ENCODE results near the gene NSUN2. TPM values are rescaled to one million over a fixed set of nuclear protein-coding genes. Genes with fewer than 3 reads are reported as not detected.

The NSUN2 gene
- polyA plus RNA-seq, 3 donors: 24.4 to 63.4 (median 25.6) TPM

DNA sequence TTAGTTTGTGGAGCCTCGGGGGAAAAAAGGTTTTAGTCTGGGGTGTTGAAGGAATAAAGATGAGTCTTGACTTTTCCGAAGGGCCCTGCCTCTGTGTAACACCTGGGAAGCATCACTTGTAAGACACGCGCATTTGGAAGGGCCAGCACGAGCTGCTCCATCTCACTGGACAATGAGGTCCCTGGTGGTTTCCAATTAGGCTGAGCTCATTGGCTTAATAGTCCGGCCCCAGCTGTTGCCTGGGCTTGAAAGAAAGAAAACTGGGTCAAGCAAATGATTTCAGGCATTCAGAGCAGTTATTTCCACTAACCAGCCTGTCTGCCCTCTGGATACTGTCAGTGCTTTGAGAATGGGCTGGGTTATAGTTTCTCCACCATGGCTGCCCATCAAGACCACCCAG, 64.5 kb downstream of the NSUN2 start:
- Mint-ChIP-seq H3K9me3 (peaks cover 0 to 3% (median 0%) of the 10 kb centered on the region in 7 donors), H3K4me3 (no peak overlapping the region), H3K27me3 (ENCODE audit: low read depth in 3 of 3) (peaks cover 5 to 14% (median 7%) of the 10 kb centered on the region in 3 donors), H3K36me3 (no peaks in the 10 kb centered on the region), H3K4me1 (no peaks in the 10 kb centered on the region), H3K27ac (no peak overlapping the region)
- H4K20me1 ChIP-seq (ENCODE audit: insufficient read depth, low read length): no peaks in the 10 kb centered on the region
- TF ChIP-seq, protein P1, sequence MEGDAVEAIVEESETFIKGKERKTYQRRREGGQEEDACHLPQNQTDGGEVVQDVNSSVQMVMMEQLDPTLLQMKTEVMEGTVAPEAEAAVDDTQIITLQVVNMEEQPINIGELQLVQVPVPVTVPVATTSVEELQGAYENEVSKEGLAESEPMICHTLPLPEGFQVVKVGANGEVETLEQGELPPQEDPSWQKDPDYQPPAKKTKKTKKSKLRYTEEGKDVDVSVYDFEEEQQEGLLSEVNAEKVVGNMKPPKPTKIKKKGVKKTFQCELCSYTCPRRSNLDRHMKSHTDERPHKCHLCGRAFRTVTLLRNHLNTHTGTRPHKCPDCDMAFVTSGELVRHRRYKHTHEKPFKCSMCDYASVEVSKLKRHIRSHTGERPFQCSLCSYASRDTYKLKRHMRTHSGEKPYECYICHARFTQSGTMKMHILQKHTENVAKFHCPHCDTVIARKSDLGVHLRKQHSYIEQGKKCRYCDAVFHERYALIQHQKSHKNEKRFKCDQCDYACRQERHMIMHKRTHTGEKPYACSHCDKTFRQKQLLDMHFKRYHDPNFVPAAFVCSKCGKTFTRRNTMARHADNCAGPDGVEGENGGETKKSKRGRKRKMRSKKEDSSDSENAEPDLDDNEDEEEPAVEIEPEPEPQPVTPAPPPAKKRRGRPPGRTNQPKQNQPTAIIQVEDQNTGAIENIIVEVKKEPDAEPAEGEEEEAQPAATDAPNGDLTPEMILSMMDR (IDR thresholded peaks at IDR 0.05): no peak
- H3K4me3 ChIP-seq (replicated peaks in 1 of 3; ENCODE audit: low read depth in 2 of 3, low read length in 3 of 3): no peak overlapping the region
- H3K79me2 ChIP-seq (ENCODE audit: insufficient read depth, low read length): no peaks in the 10 kb centered on the region
- DNase-seq: no peak
- no peak overlapping the region for H3K9ac ChIP-seq (ENCODE audit: insufficient read depth, low read length, poor library complexity, severe bottlenecking)
- H3K27me3 ChIP-seq (ENCODE audit: control insufficient read depth in 2 of 2, insufficient read depth in 2 of 2, low read length in 2 of 2): no peaks in the 10 kb centered on the region
- H3K9me3 ChIP-seq (replicated peaks in 1 of 2; ENCODE audit: control insufficient read depth in 1 of 2, insufficient read depth in 1 of 2, low read length in 2 of 2): no peaks in the 10 kb centered on the region
- WGBS (ENCODE audit: insufficient coverage): 81% methylated on average over 6 of the region's 6 CpGs
- H3K36me3 ChIP-seq (replicated peaks in 1 of 2; ENCODE audit: control insufficient read depth in 1 of 2, insufficient read depth in 2 of 2, low read length in 2 of 2): no peaks in the 10 kb centered on the region
- H3K4me2 ChIP-seq (replicated peaks; ENCODE audit: extremely low read depth, low read length, poor library complexity, severe bottlenecking): no peak overlapping the region
- intact Hi-C loops (cut with micrococcal nuclease): no loop called here
- no peaks in the 10 kb centered on the region for H3K4me1 ChIP-seq (ENCODE audit: control insufficient read depth in 1 of 2, insufficient read depth in 2 of 2, low read length in 2 of 2)
- no peak overlapping the region for H2AFZ ChIP-seq (ENCODE audit: insufficient read depth, low read depth, low read length, poor library complexity, severe bottlenecking)
- H3K27ac ChIP-seq (ENCODE audit: low read depth in 1 of 2, low read length in 2 of 2): no peak overlapping the region

DNA sequence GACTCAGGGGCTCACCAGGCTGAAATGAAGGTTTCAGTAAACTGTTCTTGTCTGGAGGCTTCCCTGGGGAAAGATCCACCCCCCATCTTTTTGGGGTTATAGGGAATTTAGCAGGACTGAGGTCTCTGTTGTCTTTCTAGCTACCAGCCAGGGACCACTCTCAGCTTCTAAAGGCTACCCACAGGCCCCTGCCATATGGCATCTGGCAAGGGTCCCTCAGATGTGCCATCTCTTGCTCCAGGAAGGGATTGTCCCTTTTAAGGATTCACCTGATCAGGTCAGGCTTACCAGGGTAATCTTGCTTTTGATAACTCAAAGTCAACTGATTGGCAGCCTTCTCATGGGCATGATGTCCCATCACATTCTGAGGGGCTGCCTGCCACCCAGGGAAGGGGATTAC, 65.0 kb downstream of the NSUN2 start:
- Histone ChIP-seq H4K20me1 (ENCODE audit: insufficient read depth, low read length) (no peaks in the 10 kb centered on the region), H3K79me2 (ENCODE audit: insufficient read depth, low read length) (no peaks in the 10 kb centered on the region), H3K27ac (ENCODE audit: low read depth in 1 of 2, low read length in 2 of 2) (no peak overlapping the region), H3K4me3 (replicated peaks in 1 of 3; ENCODE audit: low read depth in 2 of 3, low read length in 3 of 3) (no peak overlapping the region), H3K9me3 (replicated peaks in 1 of 2; ENCODE audit: control insufficient read depth in 1 of 2, insufficient read depth in 1 of 2, low read length in 2 of 2) (no peaks in the 10 kb centered on the region), H2AFZ (ENCODE audit: insufficient read depth, low read depth, low read length, poor library complexity, severe bottlenecking) (no peak overlapping the region), H3K4me2 (replicated peaks; ENCODE audit: extremely low read depth, low read length, poor library complexity, severe bottlenecking) (no peak overlapping the region), H3K27me3 (ENCODE audit: control insufficient read depth in 2 of 2, insufficient read depth in 2 of 2, low read length in 2 of 2) (no peaks in the 10 kb centered on the region), H3K36me3 (replicated peaks in 1 of 2; ENCODE audit: control insufficient read depth in 1 of 2, insufficient read depth in 2 of 2, low read length in 2 of 2) (no peaks in the 10 kb centered on the region), H3K9ac (ENCODE audit: insufficient read depth, low read length, poor library complexity, severe bottlenecking) (no peak overlapping the region), H3K4me1 (ENCODE audit: control insufficient read depth in 1 of 2, insufficient read depth in 2 of 2, low read length in 2 of 2) (no peaks in the 10 kb centered on the region)
- Mint-ChIP-seq H3K4me1 (no peaks in the 10 kb centered on the region), H3K36me3 (no peaks in the 10 kb centered on the region), H3K9me3 (peaks cover 0 to 3% (median 0%) of the 10 kb centered on the region in 7 donors), H3K4me3 (no peak overlapping the region), H3K27me3 (ENCODE audit: low read depth in 3 of 3) (peaks cover 5 to 14% (median 7%) of the 10 kb centered on the region in 3 donors), H3K27ac (no peak overlapping the region)
- intact Hi-C loops (cut with micrococcal nuclease): no loop called here
- TF ChIP-seq, protein P1 (IDR thresholded peaks at IDR 0.05): no peak
- no peak for DNase-seq

Data from CD14-positive monocyte (primary cell).